A375 (cell line): ENCODE results near the gene MIXL1. TPM values are rescaled to one million over a fixed set of nuclear protein-coding genes. Genes with fewer than 3 reads are reported as not detected.

ENCODE experiments used
- total RNA-seq: library from RNA; depleted of rRNA; stranded (reverse); fragments of >200 nt; shearing (Covaris generic); gene quantifications from 2 replicates; pipeline ENCODE4 v1.2.3, GENCODE V29; 2014; rRNA removed

Gene MIXL1
- not detected in 2 replicates for total RNA-seq

GRCh38 chr1:226223157-226223785 lies at the start of gene MIXL1:
MIXL1 (plus strand) TSS chr1:226223664; CDS start chr1:226223682, 18 bp downstream.

DNA sequence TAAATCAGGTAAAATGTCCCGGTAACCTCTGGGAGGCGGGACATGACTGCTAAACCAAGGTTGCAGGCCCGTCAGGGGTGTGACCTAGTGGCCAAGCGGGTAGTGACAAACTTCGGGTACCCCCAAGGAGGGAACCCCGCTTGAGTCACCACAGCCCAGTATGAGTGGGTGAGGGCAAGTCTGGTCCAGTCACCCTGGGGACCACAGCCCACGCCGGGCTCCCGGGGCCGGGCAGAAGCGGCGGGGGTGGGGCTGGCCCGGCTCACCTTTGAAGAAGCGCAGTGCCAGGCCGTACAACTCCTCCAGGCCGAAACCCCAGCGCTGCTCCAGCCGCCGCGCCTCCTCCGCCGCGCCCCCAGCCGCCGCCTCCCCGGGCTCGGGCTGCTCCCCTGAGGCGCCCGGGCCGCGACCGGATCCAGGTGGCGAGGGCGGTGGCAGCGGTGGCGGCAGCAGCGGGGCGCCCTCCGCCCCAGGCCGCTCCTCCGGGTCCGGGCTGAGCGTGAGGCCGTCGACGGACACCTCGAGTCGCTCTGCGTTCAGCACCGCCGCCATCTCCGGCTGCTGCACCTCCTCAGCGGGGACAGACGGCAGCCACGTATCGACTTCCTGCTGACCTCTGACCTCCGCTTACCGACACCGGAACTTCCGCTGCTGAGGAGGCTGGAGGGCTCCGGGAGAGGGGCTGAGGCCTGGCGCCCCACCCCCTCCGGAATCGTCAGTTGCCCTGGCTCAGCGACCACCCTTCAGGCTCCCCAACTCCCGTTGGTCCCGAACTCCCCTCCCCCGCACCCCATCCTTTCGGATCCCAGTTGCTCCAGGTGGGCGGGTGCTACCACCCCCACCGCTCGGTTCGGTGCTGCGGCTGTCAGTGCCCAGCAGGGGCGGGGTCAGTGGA lies 37.1 kb upstream of the MIXL1 start, which contains the start of gene ACBD3:
TSS of gene ACBD3 (minus strand) at position 618 of the 895 bp plus-strand sequence. CDS start at position 552, 66 bp downstream.

Other genes with a start within 250 kb of the MIXL1 start
- 38.0 and 39.6 TPM in 2 replicates for gene SDE2, start 224.3 kb upstream of the MIXL1 start, total RNA-seq
- gene H3-3A, start 160.9 kb upstream of the MIXL1 start, total RNA-seq: 179 and 228 TPM in 2 replicates
- 40.0 and 41.8 TPM in 2 replicates for gene ACBD3, start 36.9 kb upstream of the MIXL1 start, total RNA-seq
- gene LIN9, start 85.5 kb downstream of the MIXL1 start, total RNA-seq: 9.2 and 9.6 TPM in 2 replicates
- 211 and 239 TPM in 2 replicates for gene PARP1, start 184.4 kb downstream of the MIXL1 start, total RNA-seq